HG02840 (cell line): ENCODE measurements around the gene TP53AIP1.

ENCODE experiments used
- ATAC-seq: cut with Tn5 transposase; IDR thresholded peaks from one replicate; pipeline ENCODE4 v1.9.1; 2021; ENCODE audit warnings: mild to moderate bottlenecking, moderate library complexity, moderate number of reproducible peaks; ENCODE audit not compliant: unreplicated experiment, low FRiP score

Gene TP53AIP1

DNA sequence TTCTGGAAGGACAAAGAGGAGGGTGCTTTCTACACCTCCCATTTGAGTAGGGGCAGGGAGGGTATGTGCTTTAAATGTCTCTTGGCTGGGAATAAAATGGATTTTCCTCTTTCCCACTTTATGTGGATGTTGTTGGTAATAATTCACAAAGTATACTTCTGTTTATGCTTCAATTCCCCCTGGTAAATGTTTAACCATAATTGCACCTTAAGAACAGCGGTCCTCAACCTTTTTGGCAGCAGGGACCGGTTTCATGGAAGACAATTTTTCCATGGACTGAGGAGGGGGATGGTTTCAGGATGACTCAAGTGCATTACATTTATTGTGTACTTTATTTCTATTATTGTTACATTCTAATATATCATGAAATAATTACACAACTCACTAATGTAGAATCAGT is 4.0 kb upstream of the TP53AIP1 start:
- no peak for ATAC-seq

DNA sequence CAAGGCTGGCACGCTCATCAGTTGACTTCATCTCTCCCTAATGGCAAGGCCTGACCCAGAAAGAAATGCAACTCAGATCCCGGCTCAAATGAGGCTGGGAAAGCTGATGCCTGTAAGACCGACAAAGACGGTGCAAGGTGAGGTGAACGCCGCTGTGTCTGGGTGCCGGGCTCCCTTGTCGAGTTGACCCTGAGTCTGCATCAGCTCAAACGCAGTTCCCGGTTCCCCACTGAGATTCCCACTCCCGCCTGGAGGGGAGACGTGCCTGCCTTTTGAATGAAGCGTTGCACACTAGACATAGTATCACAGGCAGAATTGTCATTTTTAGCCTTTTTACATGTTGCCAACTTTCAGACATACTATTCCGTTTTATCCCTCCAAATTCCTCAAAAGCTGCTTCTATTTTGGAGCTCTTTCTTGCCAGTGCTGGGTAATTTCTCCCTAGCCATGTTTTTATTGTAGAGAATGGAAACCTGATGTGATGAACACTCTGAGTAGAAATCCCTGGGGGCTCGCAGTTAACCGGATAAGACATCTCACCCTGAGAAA is 831 bp upstream of the TP53AIP1 start:
- ATAC-seq: no peak

DNA sequence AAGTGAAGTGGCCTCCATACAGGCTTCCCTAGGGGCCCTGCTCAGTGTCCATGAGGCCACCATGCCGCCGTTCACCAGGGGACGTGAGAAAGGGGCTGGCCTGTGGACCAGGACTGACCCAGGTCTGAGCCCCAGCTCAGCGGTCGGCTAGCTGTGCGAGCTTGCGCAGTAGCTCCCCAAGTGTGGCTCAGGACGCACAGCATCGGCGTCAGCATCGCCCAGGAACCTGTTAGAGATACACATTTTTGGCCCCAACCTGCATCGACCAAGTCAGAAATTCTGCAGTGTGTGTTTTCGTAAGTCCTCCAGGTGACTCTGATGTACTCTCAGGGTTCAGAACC is 429 bp downstream of the TP53AIP1 start:
- no peak for ATAC-seq

DNA sequence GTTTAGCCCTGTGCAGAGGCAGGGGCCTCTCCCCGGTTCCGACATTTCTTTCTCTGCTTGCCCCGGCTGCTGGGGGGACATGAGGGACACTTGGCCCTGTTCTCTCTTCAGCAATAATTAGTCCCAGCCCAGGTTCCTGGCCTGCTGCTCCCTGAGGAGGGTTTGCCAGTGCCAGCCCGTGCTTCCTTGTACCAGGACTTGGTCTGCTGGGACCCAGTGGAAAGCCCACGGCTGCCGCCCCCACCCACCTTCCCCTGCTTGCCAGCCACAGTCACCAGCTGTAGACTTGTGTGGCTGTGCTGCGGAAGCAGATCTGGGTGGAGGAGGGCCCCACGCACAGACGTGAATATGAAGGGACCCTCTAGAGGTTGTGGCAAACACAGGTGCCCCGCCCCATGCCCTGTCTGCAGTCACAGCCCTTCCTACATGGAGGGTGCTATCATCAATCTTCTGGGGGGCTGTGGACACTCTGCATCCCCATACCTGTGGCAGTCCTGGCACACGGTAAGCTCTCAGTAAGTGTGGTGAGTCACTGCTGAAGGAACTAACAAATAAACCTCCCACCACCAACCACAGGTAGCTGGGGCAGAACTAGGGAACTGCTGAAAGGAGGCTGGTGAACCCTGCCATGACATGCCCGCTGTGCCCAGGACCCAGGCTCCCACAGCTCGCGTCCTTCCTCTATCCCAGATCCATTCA is 949 bp downstream of the TP53AIP1 start:
- ATAC-seq: no peak

DNA sequence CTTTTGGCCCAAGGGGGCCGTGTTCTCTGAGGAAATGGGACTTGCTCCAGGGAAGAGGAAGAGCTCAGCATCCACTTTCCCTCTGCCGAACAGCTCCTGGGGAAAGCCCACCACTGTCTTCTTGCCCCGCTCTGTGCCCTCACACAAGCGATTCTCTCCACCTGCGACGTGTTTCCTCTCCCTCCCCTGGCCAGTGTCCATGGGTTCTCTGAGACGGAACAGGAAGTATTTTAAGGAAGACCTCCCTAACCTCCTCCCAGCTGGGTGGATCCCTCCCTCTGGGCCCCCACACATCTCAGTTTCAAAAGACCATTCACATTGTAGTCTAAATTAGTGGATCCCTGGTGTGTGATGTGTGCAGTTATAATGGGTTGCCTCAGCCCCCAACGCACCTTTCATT is 1.6 kb downstream of the TP53AIP1 start:
- no peak for ATAC-seq

DNA sequence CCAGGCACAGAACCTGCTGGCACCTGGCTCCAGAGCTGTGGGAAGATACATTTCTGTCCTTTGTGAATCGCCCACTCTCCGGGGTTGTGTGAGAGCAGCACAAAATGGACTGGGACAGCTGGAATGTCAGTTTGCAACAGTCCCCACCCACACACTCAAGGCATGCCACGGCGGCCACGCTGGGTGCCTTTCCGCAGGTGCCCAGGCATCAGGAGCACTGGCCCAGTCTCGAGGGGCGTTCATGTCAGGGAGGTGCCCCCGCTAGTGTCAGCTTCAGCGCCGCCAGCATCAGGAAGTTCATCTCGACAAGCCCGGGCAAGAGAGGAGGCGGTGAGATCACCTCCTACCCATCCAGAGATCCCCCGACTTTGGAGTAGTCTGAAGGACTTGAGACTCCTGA is 2.1 kb downstream of the TP53AIP1 start:
- ATAC-seq: no peak

DNA sequence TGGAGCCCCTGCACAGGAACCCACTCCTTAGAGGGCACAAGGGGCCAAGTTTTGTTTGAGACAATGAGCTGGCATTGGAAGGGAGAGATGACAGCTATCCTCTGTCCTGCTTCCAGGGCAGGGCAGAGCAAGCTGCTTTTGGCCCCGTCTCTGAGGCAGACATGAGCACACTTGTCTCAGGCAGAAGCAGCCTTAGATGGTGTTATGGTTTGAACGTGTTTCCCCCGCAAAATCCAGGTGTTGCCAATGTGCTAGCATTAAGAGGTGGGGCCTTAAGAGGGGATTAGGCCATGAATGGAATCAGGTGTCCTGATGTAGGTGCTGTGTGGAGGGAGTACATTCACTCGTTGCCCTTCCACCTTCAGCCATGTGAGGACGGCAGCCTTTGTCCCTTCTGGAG is 2.5 kb downstream of the TP53AIP1 start:
- no peak for ATAC-seq

DNA sequence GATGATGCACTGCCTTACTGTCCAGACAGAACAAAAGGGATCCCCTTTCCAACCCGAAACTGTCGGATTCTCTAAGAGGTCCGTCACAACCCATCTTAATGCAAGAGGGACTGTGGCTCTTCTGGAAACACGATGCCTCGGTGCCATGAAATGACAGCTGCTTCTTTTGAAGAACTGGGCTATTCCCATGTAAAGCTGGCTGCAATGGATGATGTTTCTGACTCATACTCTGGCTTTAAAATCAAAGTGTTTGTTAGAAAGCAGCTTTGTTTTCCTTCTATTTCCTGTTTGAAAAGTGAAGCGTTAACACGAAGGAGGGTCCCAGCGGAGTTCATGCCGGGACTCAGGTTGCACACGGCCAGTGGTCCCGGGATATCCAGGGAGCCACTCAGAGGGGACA is 3.1 kb downstream of the TP53AIP1 start:
- no peak for ATAC-seq

DNA sequence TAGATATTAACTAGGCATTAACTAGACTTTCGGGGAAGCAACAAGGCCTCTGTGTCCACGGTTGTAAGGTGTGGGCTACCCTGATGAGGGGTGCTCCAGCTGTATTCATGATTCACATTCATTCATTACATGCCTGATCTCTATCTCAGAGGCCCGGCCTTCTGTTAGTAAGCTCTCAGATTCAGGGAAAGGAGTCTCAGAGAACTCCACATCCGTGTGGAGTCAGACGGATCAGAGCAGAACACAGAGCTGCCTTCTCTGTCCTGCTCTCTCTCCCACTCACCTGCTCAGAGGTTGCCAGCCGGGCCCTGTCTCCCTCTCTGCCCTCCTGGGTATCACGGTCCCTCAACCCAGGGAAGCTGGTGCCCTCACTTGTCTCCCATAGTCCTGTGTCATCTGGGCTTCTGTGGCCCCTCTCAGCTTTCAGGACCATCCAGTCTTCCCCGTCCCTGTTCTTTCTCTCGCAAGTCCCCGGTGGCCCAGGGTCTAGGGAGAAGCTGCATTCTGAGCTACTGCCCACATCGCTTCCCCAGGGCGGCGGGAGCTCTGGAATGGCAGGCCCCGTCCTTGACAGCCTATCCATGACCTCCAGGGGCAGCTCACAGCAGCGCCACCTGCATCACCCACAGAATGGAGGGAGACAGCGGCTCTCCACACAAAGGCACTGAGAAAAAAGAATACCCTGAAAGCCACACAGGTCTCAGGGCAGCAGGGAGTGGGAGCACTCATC is 4.3 kb downstream of the TP53AIP1 start:
- no peak for ATAC-seq

DNA sequence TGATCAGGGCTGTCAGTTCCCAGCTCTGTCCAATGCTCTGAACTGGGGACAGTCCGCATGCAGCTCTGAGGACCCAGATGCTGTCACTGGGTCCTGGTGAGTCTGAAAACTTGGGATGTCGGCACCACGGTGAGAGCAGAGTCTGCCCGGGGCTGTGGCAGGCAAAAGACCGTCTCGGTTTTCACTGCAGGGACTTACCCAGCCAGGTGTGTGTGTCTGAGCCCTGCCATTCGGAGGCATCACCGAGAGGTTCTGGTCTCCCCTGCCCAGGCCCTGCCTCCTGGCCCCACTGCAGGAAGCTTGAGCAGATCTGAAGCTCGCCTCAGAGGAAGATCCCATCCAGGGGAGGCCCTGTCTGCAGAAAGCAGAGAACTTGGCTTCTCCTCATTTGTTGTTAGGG is 5.2 kb downstream of the TP53AIP1 start:
- no peak for ATAC-seq

DNA sequence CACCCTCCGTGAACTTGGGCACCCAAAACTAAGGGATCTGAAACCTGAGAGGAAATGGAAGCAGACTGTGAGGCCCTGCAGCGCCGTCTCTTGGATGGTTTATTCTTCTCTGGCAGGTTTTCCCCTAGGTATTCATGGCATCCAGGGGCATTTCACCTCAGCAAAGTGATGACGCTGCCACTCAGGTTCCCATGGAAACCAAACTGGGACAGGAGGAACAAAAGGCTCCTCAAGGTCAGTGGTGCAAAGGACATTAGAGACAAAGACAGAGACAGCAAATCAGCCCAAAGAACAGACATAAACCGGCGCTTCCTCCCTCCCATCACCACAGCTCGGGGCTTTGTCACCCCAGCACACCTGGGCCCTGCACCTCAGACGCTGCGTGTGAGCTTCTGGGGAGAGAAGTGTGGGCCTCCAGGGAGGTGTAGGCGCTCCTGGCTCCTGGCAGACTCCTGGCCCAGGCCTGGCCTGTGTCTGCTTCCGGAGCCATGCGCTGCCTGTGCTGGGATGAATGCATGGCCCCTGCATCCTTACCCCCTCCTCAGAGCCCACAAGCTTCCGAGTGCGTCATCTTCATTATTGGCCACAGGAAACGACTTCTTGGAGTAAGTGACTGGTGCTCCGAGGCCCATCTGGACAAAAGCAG is 5.9 kb downstream of the TP53AIP1 start:
- ATAC-seq: no peak

DNA sequence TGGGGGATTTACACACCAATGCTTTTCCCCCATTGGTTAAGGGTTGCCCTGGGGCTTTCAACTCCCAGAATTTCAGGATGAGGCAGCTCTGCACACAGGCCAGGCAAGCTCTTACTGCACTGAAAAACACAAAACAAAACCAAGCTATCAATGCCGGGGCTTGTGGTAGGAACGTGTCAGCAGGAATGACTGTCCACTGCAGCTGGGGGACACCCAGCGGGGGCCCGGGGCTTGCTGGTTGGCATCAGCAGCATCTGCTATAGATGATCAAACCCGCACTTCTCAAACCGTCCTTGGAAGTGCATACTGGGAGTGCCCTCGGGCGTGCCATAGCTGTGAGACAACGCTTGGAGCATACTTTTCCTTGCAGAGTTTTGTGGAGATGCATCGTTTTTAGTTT is 7.7 kb downstream of the TP53AIP1 start:
- no peak for ATAC-seq

DNA sequence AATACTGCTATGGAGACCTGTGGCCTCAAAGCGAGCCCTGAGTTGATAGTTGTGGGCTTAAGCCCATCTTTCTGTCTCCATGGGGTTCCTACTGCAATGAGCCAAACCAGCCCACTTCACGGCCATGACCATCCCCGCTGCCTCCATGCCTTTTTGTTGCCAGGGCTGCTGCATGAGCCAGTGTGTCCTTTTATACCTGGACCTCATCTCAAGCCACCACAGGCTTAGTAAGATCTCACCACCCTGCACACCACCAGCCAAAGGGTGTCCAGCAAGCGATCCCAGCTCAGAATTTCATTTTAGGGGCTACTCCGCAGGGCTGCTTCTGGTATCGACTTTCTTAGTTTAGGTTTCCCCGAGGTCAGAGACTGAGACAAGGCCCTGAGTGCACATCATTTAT is 8.3 kb downstream of the TP53AIP1 start:
- ATAC-seq: no peak

DNA sequence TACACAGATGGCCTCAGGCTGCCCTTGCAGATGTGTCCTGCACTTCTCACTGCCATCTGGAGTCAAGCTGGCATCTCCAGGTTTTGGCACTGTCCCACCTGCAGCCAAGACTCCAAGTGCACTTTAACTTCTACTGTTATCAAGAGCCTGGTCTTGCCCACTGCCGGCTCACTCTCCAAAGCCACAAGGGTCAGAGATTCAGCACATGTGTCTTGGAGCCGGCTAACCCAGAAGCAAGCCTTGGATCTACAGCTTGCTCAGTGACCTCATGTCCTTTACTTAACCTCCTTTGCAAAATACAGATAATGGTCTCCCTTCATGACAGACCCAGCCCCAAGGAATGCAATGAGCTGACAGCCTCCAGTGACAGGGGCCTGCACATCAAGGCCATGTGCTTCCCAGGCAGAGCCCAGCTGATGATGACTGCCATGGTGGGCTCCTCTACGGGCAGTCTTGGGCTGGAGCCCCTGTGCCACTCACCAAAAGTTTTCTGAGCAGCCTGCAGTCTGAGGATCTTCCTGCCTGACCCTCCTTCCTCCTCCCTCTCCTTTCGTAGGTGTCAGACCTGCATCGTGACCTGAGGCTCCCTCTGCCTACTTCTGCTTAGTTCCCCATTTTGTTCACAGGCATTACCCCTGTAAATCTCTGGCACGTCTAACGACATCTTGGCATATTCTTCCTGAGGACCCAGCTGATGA is 9.0 kb downstream of the TP53AIP1 start:
- ATAC-seq: no peak

DNA sequence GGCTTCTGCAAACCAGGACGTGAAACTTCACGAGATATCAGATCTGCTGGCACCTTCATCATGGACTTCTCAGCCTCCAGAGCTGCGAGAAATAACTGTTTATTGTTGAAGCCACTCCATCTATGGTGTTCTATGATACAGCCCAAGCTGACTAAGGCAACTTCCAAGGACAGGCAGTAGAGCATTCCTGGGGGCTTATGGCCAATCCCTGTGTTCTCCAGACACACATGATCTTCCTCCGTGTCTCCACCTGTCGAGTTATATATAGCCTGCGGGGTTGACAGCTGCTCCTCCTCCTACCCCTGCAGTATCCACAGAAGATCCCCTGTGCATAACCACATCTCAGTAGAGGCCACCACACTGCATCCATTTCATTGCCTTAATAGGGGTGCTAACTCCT is 11.0 kb downstream of the TP53AIP1 start:
- no peak for ATAC-seq

DNA sequence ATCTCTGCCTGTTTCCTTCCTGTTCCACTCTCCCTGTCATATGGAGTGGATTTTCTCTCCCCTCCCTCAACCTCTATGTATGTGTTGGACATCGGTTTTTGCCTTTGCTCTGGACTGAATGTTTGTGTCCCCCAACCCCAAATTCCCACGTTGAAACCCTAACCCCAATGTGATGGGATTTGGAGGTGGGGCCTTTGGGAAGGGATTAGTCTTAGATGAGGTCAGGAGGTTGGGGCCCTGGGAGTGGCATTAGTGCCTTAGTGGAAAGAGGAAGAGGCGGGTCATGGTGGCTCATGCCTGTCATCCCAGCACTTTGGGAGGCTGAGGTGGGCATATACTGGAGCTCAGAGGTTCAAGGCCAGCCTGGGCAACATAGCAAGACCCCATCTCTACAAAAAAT is 11.6 kb downstream of the TP53AIP1 start:
- no peak for ATAC-seq

DNA sequence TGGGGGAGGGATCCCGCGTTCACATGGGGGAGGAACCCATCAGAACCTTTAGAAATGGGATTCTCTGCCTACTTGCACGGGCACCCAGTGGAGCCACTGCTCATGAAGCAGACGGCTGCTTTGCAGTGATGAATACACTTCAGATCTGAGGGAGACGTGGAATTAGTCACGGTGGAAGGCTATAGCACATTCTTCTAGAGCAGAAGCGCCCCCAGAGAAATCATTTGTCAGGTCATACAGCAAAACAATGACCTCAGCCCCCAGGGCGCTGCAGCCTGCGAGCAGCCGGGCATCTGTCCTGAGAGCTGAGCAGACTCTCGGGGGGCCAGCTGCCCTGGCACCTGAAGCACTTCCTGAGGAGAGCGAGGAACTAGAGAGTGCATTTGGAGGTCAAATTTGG is 12.7 kb downstream of the TP53AIP1 start:
- ATAC-seq: no peak

DNA sequence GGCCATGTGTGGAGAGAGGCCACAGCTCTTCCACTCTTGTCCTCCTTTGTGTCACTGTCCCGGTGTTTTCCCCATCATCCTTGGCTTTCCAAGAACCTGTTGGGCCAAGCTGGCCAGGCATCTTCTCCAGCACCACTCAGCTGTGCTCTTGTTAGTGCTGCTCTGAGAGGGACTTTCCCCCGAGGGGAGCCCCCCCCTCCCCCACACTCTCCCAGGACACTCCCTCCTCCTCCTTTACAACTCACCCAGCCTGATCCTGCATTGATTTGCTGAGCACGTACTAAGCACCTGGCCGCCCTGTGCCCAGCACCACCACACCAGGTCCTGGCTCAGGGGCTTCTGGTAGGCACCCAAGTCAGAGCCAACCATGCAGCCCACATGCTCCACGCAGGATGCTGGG is 13.2 kb downstream of the TP53AIP1 start:
- ATAC-seq: no peak

DNA sequence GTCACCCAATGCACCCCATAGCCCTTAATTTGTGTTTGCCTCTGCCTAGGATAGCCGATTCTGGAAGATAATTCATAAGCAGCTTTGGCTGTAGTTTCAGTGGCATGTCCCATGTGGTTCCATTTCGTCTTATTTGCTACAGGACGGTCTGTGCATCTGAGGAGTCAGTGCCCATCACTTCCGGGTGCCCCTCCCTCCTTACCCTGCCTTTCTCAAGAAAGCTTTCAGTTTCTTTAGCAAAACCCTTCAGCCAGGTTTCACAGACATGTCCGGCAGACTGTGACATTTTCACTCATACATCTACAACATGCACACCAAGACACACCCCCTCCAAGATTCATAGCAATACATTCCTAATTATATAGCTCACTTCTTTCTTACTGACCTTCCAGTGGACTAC is 14.3 kb downstream of the TP53AIP1 start:
- ATAC-seq: peak; percentile 93

DNA sequence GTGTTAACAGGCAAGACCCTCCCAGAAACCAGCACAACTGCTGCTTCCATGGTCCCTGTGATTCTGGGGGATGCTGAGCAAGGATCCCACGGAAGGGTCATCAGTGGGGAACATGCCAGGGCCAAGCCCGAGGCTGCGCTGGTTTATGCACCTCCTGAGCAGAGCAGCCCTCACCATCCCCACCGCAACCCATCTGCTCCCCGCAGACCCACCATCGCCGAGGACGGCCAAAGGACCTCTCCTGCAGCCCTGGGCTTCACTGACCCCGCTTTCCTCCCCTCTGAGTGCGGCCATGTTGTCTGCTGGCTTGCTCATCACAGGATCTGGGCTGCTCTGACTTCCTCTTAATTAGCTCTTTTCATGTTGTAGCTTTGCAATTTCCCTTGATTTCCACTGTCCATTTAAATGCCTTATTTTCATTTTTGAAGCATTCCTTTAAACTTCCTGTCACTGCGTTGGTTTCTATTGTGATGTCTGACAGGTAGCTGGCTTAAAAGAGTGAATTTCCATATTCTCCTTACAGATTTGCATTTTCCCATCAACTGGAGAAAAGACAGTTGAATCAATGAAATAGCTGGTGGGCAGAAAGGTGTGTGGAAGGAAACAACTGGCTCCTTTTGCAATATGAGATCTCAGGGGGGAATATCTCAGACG is 14.9 kb downstream of the TP53AIP1 start:
- no peak for ATAC-seq

DNA sequence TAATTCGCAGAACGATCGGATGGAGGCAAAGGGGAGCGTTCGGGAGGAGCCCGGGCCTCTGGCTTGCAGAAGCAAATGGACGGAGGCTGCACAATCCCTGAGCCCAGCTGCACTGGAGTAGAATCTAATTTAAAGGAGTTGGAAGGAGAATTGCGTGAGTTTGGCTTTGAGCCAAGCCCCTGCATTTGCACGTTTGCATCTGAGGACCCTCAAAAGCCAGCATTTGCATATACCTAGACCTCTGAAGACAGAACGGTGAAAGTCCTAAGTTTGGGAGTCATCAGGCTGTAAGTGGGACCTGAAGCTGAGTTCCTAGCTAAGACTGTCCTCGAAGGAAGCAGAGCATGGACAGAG is 15.6 kb downstream of the TP53AIP1 start:
- no peak for ATAC-seq
